GM10266 (cell line): ENCODE measurements around the gene INCA1.

Experiments
- DNase-seq: peaks from one replicate; pipeline ENCODE4 v3.0.0; 2012; ENCODE audit errors: extremely low spot score
- TF ChIP-seq, protein P1 (sequence below): IDR thresholded peaks from 2 replicates; pipeline ENCODE4 v1.5.1; 2012; ENCODE audit warnings: mild to moderate bottlenecking, low read depth; ENCODE audit not compliant: control insufficient read depth, insufficient read depth; ENCODE audit errors: missing control alignments

Gene INCA1

DNA sequence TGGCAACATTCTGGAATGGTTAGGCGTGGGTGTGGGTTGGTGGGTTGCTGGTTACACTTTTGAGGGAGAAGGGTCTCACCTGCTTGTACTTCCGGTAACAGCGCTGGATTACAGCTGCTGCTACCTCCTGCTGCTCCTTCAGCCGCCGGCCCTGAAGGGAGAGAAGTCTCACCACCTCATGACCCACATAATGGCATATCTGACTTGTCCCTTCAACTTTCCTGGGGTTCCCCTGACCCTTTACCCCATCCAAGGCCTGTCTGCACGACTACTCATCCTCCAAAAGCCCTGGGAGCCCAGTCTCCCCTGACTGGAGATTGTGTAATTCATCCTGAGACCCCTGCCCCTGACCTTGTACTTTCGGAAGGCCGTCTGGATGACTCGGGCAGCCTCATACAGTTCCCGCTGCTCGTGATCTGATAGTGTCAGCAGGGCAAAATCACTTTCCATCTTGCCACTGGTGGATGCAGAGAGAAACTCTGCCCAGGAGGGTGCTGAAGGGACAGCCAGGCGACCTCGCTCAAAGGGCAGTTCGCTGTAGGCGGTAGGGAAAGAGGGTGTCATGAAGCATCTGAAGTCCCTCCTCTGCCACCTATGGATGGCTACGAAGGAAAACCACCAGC, 27.7 kb downstream of the INCA1 start:
- TF ChIP-seq, protein P1, sequence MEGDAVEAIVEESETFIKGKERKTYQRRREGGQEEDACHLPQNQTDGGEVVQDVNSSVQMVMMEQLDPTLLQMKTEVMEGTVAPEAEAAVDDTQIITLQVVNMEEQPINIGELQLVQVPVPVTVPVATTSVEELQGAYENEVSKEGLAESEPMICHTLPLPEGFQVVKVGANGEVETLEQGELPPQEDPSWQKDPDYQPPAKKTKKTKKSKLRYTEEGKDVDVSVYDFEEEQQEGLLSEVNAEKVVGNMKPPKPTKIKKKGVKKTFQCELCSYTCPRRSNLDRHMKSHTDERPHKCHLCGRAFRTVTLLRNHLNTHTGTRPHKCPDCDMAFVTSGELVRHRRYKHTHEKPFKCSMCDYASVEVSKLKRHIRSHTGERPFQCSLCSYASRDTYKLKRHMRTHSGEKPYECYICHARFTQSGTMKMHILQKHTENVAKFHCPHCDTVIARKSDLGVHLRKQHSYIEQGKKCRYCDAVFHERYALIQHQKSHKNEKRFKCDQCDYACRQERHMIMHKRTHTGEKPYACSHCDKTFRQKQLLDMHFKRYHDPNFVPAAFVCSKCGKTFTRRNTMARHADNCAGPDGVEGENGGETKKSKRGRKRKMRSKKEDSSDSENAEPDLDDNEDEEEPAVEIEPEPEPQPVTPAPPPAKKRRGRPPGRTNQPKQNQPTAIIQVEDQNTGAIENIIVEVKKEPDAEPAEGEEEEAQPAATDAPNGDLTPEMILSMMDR = no peak
- DNase-seq = no peak

DNA sequence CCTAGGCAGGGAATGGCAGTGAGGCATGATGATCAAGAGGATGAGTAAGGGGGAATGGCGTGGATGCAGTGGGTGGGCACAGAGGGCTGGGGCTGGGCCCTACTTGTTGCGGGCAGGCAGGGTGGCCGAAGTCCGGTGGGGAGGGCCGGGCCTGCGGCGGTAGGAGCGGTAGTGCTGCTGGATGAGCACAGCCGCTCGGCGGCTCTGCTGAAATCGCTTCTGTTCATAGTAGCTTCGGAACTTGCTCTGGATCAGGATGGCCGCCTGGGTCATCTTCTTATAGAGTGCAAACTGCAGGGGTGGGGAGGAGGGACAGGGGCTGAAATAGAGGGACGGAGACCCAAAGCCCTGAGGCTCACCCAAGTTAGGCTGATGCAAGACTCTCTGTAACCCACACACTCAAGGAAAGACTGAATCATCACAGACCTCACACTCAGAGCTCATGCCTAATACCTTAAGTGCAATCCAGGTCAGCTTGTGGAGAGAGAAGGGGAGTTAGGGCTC, 28.2 kb downstream of the INCA1 start:
- no peak for DNase-seq
- TF ChIP-seq, protein P1 = no peak

DNA sequence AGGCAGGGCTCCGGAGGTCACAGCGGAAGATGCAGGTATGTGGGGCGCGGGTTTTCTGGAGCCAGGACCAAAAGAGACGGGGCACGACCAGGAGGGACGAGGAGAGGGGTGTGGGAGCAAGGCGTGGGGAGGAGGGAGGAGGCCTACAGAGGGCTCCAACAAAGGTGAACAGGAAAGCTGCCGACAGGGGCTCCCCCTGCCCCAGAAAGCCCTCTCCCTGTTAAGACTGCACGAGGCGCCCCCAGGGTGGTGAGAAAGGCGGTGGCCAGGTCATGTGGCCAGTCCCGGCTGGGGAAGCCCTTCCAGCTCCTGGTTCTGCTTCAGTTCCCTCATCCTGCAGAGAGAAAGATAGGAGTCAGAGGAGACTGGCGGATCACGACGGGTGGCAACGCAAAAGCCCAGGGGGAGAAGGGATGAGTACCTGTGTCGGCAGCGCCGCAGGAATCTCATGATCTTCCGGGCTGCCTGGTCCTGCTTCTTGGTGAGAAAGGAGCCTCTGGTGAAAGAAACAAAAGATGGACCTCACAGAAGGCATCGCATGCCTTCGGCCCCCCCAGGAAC, 28.8 kb downstream of the INCA1 start:
- TF ChIP-seq, protein P1 = no peak
- DNase-seq = no peak

DNA sequence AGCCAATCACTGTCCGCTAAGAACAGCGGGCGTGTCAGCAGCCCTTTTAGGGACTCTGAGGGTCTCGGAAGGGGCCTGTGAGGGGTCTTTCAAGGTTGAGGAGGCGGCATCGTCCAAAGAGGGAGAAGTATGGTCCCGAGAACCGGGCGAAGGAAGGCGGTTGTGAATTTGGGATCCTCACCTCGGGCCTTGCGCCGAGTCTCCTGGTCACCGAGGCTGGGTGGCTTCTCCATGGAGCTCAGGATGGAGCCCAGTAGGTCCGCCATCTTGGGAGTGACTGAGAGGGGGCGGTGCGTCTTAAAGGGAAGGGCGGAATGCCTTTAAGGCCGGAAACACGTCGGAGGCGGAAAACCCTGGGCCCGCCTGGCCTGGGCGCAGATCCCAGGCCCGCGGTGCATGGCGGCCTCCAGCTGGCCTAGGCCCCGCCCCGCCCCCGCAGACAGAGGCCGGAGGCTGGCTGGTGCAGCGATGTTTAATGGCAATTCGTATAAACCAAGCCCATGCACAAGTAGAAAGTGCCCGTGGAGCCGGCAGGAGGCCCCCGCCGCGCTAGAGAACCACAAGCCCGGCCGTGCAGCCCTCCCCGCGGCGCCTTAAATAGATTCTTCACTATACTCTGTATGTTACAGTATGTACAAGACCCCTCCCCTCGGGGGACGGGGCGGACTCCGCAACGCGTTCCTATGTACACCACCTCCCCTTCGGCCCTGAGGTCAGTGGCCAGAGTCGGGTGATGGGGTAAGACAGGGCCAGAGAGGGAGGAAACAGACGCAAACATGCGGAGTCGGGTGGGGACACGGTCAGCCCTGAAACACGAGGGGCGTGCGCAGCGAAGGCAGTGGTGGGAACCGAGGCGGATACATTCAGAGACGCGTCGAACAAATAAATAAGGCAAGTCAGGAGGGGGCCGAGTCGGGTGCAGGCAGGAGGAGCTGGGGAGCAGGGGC, 29.5 kb downstream of the INCA1 start, which contains the start of gene SPAG7:
Gene SPAG7, minus strand, starts transcription at position 279 of the 947 bp plus-strand sequence. Its CDS starts 13 bp downstream, at position 266.
- peak; percentile 95 for DNase-seq
- TF ChIP-seq, protein P1 = peak; percentile 8

GRCh38 chr17:4966844-4967538, 30.3 kb downstream of the INCA1 start:
- DNase-seq = peak; percentile 98

DNA sequence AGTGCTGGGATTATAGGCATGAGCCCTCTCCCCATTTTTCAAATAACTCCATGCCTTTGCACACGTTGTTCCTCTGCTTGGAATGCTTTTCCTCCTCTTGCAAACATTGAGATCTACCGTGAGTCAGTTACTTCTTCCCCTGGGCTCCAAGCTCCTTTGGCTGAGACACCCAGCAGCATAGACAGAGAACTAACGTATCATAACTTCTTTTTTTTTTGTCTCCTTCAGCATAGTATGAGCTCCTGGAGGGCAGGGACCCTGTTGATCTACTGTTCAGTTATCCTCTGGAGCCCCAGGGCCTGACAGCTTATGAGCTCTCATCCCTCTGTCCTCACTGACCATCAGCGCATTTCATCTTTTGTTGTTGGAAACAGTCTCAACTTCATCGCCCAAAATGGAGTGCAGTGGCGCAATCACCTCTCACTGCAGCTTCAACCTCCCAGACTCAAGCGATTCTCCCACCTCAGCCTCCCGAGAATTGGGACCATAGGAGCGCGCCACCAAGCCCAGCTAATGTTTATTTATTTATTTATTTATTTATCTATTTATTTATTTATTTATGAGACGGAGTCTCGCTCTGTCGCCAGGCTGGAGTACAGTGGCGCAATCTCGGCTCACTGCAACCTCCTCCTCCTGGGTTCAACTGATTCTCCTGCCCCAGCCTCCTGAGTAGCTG, 31.9 kb downstream of the INCA1 start:
- DNase-seq = no peak
- TF ChIP-seq, protein P1 = no peak

More at GRCh38 chr17:4966844-4967538, 30.3 kb downstream of the INCA1 start:
- TF ChIP-seq, protein P1 = no peak
